Effector CD8-positive, alpha-beta T cell (primary cell): Measurements from ENCODE around the gene KRTAP12-1.
"Not testable (repeated sequence)": the region's sequence is repeated elsewhere in the genome, so short reads cannot be mapped to it uniquely, and the experiment has no call there.

Experiments
- DNase-seq: peaks from one replicate; lab custom pipeline; 2025; lab: John Stamatoyannopoulos, UW

KRTAP12-1 gene

GRCh38 chr21:44697811-44698734 is 16.1 kb upstream of the KRTAP12-1 start:
- DNase-seq = no peak

DNA sequence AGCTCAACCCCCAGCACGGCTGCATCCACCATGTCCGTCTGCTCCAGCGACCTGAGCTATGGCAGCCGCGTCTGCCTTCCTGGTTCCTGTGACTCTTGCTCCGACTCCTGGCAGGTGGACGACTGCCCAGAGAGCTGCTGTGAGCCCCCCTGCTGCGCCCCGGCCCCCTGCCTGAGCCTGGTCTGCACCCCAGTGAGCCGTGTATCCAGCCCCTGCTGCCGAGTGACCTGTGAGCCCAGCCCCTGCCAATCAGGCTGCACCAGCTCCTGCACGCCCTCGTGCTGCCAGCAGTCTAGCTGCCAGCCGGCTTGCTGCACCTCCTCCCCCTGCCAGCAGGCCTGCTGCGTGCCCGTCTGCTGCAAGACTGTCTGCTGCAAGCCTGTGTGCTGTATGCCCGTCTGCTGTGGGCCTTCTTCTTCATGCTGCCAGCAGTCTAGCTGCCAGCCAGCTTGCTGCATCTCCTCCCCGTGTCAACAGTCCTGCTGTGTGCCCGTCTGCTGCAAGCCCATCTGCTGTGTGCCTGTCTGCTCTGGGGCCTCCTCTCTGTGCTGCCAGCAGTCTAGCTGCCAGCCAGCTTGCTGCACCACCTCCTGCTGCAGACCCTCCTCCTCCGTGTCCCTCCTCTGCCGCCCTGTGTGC is 15.3 kb upstream of the KRTAP12-1 start, which contains the start of gene KRTAP10-12:
Gene KRTAP10-12, plus strand, starts transcription at position 1 of the 639 bp plus-strand sequence. Its CDS starts 30 bp downstream, at position 31.
- not testable (repeated sequence) for DNase-seq

DNA sequence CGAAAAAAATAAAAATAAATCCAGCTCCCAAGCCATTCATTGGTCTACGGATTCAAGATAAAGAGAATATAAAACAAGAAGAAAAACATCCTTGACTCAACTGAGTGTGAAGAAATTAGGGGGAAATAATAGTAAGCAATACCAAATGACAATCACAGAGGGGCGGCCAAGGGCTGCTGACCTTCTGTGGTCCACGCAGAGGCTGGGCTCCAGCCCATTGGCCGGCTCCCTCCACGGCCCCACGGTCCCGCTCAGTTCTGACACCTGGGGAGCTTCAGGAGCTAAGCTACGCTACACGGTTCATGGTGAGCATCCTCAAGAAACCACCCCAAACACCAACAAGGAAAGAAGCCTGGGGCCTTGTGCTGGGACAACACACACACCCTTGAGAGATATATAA is 14.6 kb upstream of the KRTAP12-1 start:
- DNase-seq = no peak

- no peak for DNase-seq
Observed at GRCh38 chr21:44695641-44696040, 13.7 kb upstream of the KRTAP12-1 start.

DNA sequence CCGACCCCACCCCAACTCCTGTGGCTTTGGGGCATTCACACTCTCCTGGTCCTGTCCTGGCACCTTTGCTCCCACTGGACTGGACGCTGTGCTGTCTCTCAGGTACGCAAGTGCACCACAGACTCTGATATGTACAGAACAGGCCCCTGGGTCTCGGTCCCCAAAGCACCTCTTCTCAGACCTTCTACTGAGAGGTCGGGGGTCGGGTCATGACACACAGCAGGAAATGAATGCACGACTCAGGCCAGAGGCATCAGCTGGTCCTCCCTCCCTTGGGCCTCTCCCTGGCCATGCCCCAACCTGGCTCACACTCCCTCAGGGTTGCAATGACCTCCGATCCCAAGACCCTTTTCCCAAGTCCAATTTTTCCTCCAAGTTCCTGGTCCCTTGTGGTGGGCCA is 13.2 kb upstream of the KRTAP12-1 start:
- DNase-seq = no peak

DNA sequence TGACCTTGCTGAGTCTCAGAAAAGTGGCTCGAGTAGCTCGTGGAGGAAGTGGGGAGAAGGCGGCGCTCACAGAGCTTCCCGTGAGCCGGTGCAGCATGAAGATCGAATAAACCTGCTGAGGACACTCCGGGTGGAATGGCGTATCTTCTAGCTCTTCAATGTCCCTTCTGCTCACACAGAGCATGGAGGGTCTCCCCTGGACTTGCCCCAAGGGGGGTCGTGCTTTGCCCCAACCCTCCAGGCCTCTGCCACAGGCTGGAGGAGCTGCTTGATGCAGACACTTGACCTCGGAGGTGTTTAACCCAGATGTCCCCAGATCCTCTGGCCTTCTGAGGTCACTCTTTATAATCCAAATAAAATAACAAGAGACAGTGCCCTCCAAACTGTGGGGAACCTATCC is 12.8 kb upstream of the KRTAP12-1 start:
- no peak for DNase-seq

DNA sequence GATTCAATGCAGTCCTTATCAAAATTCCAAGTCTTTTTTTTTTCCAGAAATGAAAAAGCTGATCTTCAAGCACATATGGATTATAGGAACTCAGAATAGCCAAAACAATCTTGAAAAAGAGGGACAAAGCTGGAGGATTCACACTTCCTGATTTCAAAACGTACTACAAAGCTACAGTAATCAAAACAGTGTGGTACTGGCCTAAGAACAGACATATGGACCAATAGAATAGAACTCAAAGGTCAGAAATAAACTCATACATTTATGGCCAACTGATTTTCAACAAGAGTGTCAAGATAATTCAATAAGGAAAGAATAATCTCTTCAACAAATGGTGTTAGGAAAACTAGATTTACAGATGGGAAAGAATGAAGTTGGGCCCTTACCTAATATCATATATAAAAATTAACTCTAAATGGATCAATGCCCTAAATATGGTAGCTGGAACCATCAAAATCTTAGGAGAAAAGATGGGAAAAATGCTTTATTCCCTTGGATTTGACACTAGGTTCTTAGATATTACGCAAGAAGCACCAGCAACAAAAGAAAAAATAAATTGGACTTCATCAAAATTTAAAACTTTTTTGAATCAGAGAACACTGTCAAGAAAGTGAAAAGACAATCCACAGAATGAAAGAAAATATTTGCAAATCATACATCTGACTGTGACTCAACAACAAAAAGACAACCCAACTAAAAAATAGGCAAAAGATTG is 11.0 kb upstream of the KRTAP12-1 start:
- DNase-seq = no peak

- no peak for DNase-seq
Observed at GRCh38 chr21:44691686-44692085, 9.7 kb upstream of the KRTAP12-1 start.

DNA sequence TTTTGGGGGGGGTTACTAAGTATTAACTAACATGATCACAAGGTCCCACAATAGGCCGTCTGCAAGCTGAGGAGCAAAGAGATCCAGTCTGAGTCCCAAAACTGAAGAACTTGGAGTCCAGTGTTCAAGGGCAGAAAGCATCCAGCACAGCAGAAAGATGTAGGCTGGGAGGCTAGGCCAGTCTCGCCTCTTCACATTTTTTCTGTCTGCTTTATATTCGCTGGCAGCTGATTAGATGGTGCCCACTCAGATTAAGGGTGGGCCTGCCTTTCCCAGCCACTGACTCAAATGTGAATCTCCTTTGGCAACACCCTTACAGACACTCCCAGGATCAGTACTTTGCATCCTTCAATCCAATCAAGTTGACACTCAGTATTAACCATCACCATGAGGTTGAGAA is 7.8 kb upstream of the KRTAP12-1 start:
- not testable (repeated sequence) for DNase-seq

- no peak for DNase-seq
Observed at GRCh38 chr21:44687671-44688070, 5.7 kb upstream of the KRTAP12-1 start.

- no peak for DNase-seq
Observed at GRCh38 chr21:44686843-44687561, 5.0 kb upstream of the KRTAP12-1 start.

GRCh38 chr21:44686000-44686781 is 4.2 kb upstream of the KRTAP12-1 start:
- no peak for DNase-seq

GRCh38 chr21:44685050-44685449 is 3.1 kb upstream of the KRTAP12-1 start:
- not testable (repeated sequence) for DNase-seq

DNA sequence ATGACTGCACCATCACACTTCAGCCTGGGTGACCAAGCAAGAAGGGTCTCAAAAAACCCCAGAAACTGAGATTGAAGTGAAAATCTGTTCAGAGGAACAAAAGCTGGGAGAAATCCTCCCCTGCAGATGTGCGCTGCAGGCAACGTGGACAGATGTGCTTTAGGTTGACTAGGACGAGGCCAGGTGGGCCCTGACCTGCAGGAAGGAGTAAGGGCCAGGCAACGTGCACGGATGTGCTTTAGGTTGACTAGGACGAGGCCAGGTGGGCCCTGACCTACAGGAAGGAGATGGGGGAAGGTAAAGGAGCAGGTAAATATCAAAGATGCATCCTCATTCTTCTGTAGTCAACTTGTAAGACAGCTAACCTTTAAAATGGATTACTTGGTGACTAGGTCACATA is 2.5 kb upstream of the KRTAP12-1 start:
- no peak for DNase-seq

DNA sequence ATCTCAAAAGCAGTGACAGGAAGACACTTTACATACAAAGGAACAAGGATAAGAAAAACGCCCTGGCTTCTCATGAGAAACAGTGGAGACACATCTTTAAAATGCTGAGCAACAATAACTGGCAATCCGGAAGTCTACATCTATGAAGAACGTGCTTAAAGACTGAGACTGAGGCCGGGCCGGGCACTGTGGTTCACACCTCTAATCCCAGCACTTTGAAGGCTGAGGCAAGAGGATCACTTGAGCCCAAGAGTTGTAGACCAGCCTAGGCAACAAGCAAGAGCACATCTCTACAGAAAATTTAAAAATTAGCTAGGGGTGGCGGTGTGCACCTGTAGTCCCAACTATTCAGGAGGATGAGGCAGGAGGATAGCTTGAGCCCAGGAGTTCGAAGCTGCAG is 2.1 kb upstream of the KRTAP12-1 start:
- no peak for DNase-seq

DNA sequence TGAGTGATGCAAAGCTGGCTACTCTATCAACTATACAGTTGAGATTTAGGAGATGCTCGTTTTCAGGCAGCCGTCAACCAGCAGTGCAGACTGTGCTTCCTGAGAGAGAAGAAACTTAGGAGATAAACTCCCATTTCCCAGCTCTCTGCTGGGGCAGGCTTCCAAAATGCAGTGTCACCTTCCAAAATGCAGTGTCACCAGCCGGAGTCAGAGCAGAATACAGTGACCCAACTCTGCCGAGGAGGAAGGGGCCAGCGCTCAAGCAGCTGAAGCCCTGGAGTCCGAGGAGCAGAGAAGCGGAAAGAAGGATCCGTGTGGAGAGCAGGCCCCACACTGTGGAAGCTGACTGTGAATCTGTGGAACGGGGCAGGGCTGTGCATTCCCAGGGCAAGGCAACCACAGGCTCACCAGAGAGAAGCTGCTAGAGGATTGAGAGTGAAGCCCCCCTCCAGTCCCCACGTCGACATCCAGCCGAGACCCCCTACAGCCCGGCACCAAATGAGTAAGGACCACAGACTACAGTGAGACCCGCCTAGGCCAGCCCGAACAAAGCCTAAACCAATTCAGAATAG is 703 bp upstream of the KRTAP12-1 start:
- no peak for DNase-seq

DNA sequence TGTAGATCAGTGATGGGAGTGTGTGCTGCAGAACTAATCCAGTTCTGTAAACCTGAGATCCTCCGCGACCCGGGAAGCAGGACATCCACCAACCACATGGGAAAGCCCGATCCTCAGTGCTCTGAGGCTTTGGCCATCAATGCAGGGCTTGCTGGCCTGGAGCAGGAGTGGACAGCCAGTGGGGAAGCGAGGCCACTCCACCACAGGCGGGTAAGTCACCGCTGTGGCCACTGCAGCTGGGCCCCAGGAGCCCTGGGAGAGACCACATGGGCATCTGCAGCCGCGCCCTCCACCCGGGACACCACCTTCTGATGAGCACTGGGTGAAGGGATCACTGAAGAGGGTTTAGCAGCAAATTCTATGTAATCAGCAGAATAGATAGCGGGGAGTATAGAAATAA is 811 bp downstream of the KRTAP12-1 start:
- no peak for DNase-seq

- DNase-seq = no peak
Observed at GRCh38 chr21:44677881-44678280, 4.1 kb downstream of the KRTAP12-1 start.

- no peak for DNase-seq
Observed at GRCh38 chr21:44671911-44672310, 10.1 kb downstream of the KRTAP12-1 start.

GRCh38 chr21:44670642-44671432 is 11.1 kb downstream of the KRTAP12-1 start:
- no peak for DNase-seq
